Naive thymus-derived CD4-positive, alpha-beta T cell (primary cell): ENCODE results near the gene DVL2. TPM values are rescaled to one million over a fixed set of nuclear protein-coding genes. Genes with fewer than 3 reads are reported as not detected.
A peak's percentile ranks its signal among the peaks of the same experiment; 100 is the strongest.

ENCODE experiments used
- ATAC-seq: fragments of 150-1000 bp; cut with Tn5 transposase; 2 replicates; pipeline ENCODE4 v1.10.0; 2021; ENCODE audit warnings: mild to moderate bottlenecking, moderate library complexity
- CTCF ChIA-PET: fragments of 350-600 bp; sonication (Branson Sonifier 250); formaldehyde crosslinking; loops from one replicate; lab custom pipeline; 2021; ENCODE audit warnings: antibody characterized with exemption; lab: Charles Lee
- POLR2A ChIA-PET: fragments of 350-600 bp; sonication (Branson Sonifier 250); formaldehyde crosslinking; loops from one replicate; lab custom pipeline; 2021; ENCODE audit warnings: antibody characterized with exemption, inconsistent platforms; lab: Charles Lee
- DNase-seq, 9 donors: peaks; one replicate each; pipeline versions ENCODE4 v3.0.0 to v3.0.0-alpha.2; 2020 to 2022; ENCODE audit warnings: mixed read lengths in 1 of 9
- H3K27ac ChIP-seq: one replicate; pipeline ENCODE4 v1.7.0; 2013; ENCODE audit warnings: mild to moderate bottlenecking, low read depth, low read length, moderate library complexity
- H3K27me3 ChIP-seq, 2 donors: one replicate each; pipeline ENCODE4 v1.7.0; 2013; ENCODE audit warnings: low read length in 2 of 2, mild to moderate bottlenecking in 2 of 2, moderate library complexity in 2 of 2; ENCODE audit not compliant: control insufficient read depth in 2 of 2, insufficient read depth in 2 of 2
- H3K36me3 ChIP-seq, 3 experiments: 1 replicate in 2 of 3; 2 replicates in 1 of 3; pipeline ENCODE4 v1.7.0; 2013; ENCODE audit warnings: low read length in 3 of 3, mild to moderate bottlenecking in 3 of 3, moderate library complexity in 1 of 3; ENCODE audit not compliant: insufficient read depth in 3 of 3, control insufficient read depth in 2 of 3
- H3K4me1 ChIP-seq, 2 donors: one replicate each; pipeline ENCODE4 v1.7.0; 2013; ENCODE audit warnings: low read length in 2 of 2, mild to moderate bottlenecking in 2 of 2, moderate library complexity in 1 of 2; ENCODE audit not compliant: control insufficient read depth in 2 of 2, insufficient read depth in 2 of 2
- H3K4me3 ChIP-seq: 2 replicates; pipeline ENCODE4 v1.7.0; 2013; ENCODE audit warnings: mild to moderate bottlenecking, low read length
- H3K9me3 ChIP-seq, 3 experiments: 1 replicate in 2 of 3; 2 replicates in 1 of 3; pipeline ENCODE4 v1.7.0; 2013; ENCODE audit warnings: low read length in 3 of 3; ENCODE audit not compliant: control insufficient read depth in 2 of 3
- H3K27ac Mint-ChIP-seq, 9 donors: one replicate each; pipeline ENCODE4 v1.8.0; 2020 to 2022; ENCODE audit warnings: mixed read lengths in 9 of 9, mild to moderate bottlenecking in 8 of 9, moderate library complexity in 5 of 9, inconsistent platforms in 2 of 9
- H3K27me3 Mint-ChIP-seq, 5 donors: one replicate each; pipeline ENCODE4 v1.8.0; 2021 to 2022; ENCODE audit warnings: mixed read lengths in 5 of 5, mild to moderate bottlenecking in 1 of 5
- H3K36me3 Mint-ChIP-seq, 5 donors: one replicate each; pipeline ENCODE4 v1.8.0; 2020 to 2022; ENCODE audit warnings: mixed read lengths in 5 of 5, mild to moderate bottlenecking in 3 of 5, inconsistent platforms in 1 of 5
- H3K4me1 Mint-ChIP-seq, 7 donors: one replicate each; pipeline ENCODE4 v1.8.0; 2020 to 2022; ENCODE audit warnings: mixed read lengths in 7 of 7, mild to moderate bottlenecking in 3 of 7, inconsistent platforms in 1 of 7
- H3K4me3 Mint-ChIP-seq, 10 donors: one replicate each; pipeline ENCODE4 v1.8.0; 2020 to 2022; ENCODE audit warnings: mild to moderate bottlenecking in 10 of 10, mixed read lengths in 10 of 10, moderate library complexity in 6 of 10, inconsistent platforms in 2 of 10
- H3K9me3 Mint-ChIP-seq, 11 donors: one replicate each; pipeline ENCODE4 v1.8.0; 2020 to 2022; ENCODE audit warnings: mixed read lengths in 11 of 11, mild to moderate bottlenecking in 4 of 11, inconsistent platforms in 1 of 11, moderate library complexity in 1 of 11
- intact Hi-C, 2 donors: fragments of 100-400 bp; cut with micrococcal nuclease; formaldehyde crosslinking; loops; one replicate each; pipeline ENCODE4 v1.15.1; 2023
- polyA plus RNA-seq, 2 donors: library from polyadenylated mRNA; unstranded; fragments of 300-500 nt; fragmentation: Illumina TruSeq; gene quantifications; one replicate each; pipeline ENCODE4 v1.2.3, GENCODE V29; 2021
- total RNA-seq, 6 experiments: library from RNA in 5 of 6; stranded (reverse) in 5 of 6; gene quantifications; 1 replicate in 5 of 6; 2 replicates in 1 of 6; pipeline ENCODE4 v1.2.3 and lab custom pipeline; 2021 to 2026

DVL2 gene
- total and polyA plus RNA-seq, 7 experiments from 2014 or later: 15.1 to 91.5 (median 51.3) TPM

DNA sequence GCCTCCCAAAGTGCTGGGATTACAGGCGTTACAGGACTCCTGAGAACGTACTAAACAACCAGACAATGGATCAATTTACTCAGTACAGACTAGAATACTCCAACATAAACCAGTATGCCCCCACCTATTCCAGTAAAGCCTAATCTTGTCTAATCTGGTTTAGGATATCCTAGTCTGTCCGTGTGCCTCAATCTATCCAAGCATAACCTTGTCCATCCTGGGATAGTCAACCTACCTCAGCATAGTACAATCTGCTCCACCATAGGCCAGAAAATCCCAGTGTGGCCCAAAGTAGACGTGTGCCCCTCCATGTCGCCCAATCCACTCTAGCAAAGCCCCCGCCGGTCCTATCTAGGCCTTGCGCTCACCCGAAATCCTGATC lies 625 bp downstream of the DVL2 start:
- peak overlapping the region; percentile 87 to 98 (median 96) for H3K4me3 Mint-ChIP-seq
- H3K27ac ChIP-seq: peak overlapping the region; percentile 84
- DNase-seq (no peak), ATAC-seq (no peak)
- peaks cover 15 to 20% of the 10 kb centered on the region in 2 donors for H3K4me1 ChIP-seq
- H3K27me3 Mint-ChIP-seq: peaks cover 0 to 2% (median 0%) of the 10 kb centered on the region in 5 donors
- CTCF ChIA-PET: interaction anchor here (1.0 to 1.2 kb wide), 2 partner anchors 12 to 25 kb away, joined by 3 to 5 read pairs; no protein-coding TSS in a partner anchor
- no peaks in the 10 kb centered on the region for H3K27me3 ChIP-seq
- POLR2A ChIA-PET: interaction anchor here (0.8 to 14.4 kb wide), 12 partner anchors 9 to 340 kb away, joined by 3 to 265 read pairs (median 4); partner anchors contain the start of genes ACADVL, ACAP1, CTDNEP1 and DLG4
- H3K4me1 Mint-ChIP-seq: peaks cover 41 to 61% (median 52%) of the 10 kb centered on the region in 7 donors
- peaks cover 0 to 31% (median 10%) of the 10 kb centered on the region in 5 donors for H3K36me3 Mint-ChIP-seq
- H3K9me3 ChIP-seq: no peaks in the 10 kb centered on the region
- intact Hi-C loops: loop anchor here (1.0 to 10.0 kb wide), 6 partner anchors 12 to 1816 kb away; partner anchors contain the start of genes ACADVL (in 1 of the 2), DLG4 (in 1 of the 2), NUP88 (in 1 of the 2) and PER1 (in 1 of the 2)
- H3K27ac Mint-ChIP-seq: peak overlapping the region; percentile 72 to 96 (median 93)
- peak overlapping the region; percentile 71 for H3K4me3 ChIP-seq
- peaks cover 0 to 6% (median 0%) of the 10 kb centered on the region in 11 donors for H3K9me3 Mint-ChIP-seq
- H3K36me3 ChIP-seq: peaks cover 0 to 52% (median 7%) of the 10 kb centered on the region in 3 experiments

DNA sequence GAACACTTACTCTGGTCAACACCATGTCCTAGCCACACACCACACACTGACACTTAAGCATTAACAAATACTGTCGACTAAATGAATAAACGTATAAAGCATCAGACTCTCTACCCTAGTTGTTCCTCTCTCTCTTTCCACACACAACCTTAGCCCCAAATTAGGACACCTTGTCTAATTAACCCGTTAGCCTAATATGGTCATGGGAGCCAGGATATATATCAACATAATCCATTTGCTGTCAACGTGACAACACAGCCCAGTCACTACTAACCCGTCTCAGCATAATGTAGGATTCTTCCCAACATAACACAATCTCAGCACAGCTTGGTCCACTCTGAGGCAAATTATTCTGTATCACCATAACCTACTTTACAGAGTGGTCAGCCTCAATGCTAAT lies 2.2 kb downstream of the DVL2 start:
- ATAC-seq (no peak), DNase-seq (no peak)
- POLR2A ChIA-PET: interaction anchor here (0.5 to 14.4 kb wide), 3 partner anchors 13 to 426 kb away, joined by 3 to 265 read pairs (median 4); partner anchors contain the start of genes ACADVL and DLG4
- peak overlapping the region; percentile 2 to 98 (median 53) for H3K4me3 Mint-ChIP-seq
- Histone ChIP-seq H3K27ac (no peak overlapping the region), H3K27me3 (no peaks in the 10 kb centered on the region), H3K4me3 (no peak overlapping the region), H3K9me3 (no peaks in the 10 kb centered on the region), H3K36me3 (peaks cover 0 to 66% (median 8%) of the 10 kb centered on the region in 3 experiments), H3K4me1 (peaks cover 15 to 16% of the 10 kb centered on the region in 2 donors)
- peaks cover 0 to 2% (median 0%) of the 10 kb centered on the region in 5 donors for H3K27me3 Mint-ChIP-seq
- CTCF ChIA-PET: no interaction called here
- peaks cover 0 to 6% (median 0%) of the 10 kb centered on the region in 11 donors for H3K9me3 Mint-ChIP-seq
- intact Hi-C loops: loop anchor here in 1 of 2 donors (5.0 to 10.0 kb wide), 2 partner anchors 923 to 1815 kb away; partner anchors contain the start of genes NUP88 and PER1
- H3K27ac Mint-ChIP-seq: peak overlapping the region in 1 of 9 donors; percentile 50
- peaks cover 4 to 39% (median 8%) of the 10 kb centered on the region in 5 donors for H3K36me3 Mint-ChIP-seq
- H3K4me1 Mint-ChIP-seq: peaks cover 38 to 57% (median 53%) of the 10 kb centered on the region in 7 donors

DNA sequence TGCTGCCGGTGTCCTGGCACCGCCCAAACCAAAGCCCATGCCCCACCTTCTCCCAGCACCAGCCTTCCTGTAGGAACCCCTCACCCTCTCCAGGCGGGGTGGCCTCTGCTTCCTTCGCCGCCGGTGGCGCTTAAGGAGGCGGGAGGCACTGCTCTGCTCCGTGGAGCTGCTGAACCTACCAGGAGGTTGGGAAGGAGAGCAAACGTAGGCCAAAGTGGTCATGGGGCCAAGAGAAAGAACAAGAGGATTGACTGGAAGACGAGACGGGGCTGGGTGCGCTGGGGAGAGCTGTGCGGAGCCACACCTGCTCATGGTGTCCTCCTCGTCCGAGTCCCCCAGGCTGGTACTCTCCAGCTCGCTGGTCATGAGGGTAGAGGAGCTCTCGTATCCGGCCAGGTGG lies 4.8 kb downstream of the DVL2 start:
- H3K27me3 Mint-ChIP-seq: peaks cover 0 to 2% (median 0%) of the 10 kb centered on the region in 5 donors
- peaks cover 3 to 24% (median 4%) of the 10 kb centered on the region in 5 donors for H3K36me3 Mint-ChIP-seq
- no peak overlapping the region for H3K4me3 Mint-ChIP-seq
- DNase-seq (no peak), ATAC-seq (no peak)
- CTCF ChIA-PET: no interaction called here
- Histone ChIP-seq H3K27me3 (no peaks in the 10 kb centered on the region), H3K9me3 (no peaks in the 10 kb centered on the region), H3K4me3 (no peak overlapping the region), H3K4me1 (peaks cover 5% of the 10 kb centered on the region in 2 donors), H3K36me3 (peaks cover 0 to 69% (median 14%) of the 10 kb centered on the region in 3 experiments), H3K27ac (no peak overlapping the region)
- peaks cover 19 to 36% (median 29%) of the 10 kb centered on the region in 7 donors for H3K4me1 Mint-ChIP-seq
- peaks cover 0 to 2% (median 0%) of the 10 kb centered on the region in 11 donors for H3K9me3 Mint-ChIP-seq
- no peak overlapping the region for H3K27ac Mint-ChIP-seq
- intact Hi-C loops: no loop called here
- POLR2A ChIA-PET: interaction anchor here (1.1 to 14.4 kb wide), 2 partner anchors 10 to 11 kb away, joined by 3 to 265 read pairs; partner anchors contain the start of genes ACADVL and DLG4

DNA sequence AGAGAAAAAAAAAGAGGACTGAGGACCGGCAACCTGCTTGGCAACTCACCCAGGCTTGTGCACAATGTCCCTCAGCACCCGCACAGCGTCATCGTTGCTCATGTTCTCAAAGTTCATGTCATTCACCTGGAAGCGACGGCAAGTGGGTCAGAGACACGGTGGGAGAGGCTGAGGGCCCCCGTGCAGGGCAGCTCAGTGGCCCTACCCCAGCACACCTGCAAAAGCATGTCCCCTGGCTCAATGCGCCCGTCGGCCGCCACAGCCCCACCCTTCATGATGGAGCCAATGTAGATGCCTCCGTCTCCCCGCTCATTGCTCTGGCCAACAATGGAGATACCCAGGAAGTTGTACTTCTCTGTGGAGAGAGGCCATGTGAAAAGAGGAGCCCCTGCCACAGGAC lies 5.4 kb downstream of the DVL2 start:
- Histone ChIP-seq H3K27ac (no peak overlapping the region), H3K4me3 (no peak overlapping the region), H3K9me3 (no peaks in the 10 kb centered on the region), H3K4me1 (peaks cover 5% of the 10 kb centered on the region in 2 donors), H3K27me3 (no peaks in the 10 kb centered on the region), H3K36me3 (peaks cover 2 to 72% (median 14%) of the 10 kb centered on the region in 3 experiments)
- peaks cover 17 to 33% (median 26%) of the 10 kb centered on the region in 7 donors for H3K4me1 Mint-ChIP-seq
- CTCF ChIA-PET: no interaction called here
- intact Hi-C loops: no loop called here
- no peaks in the 10 kb centered on the region for H3K9me3 Mint-ChIP-seq
- no peak for DNase-seq
- no peak overlapping the region for H3K4me3 Mint-ChIP-seq
- peaks cover 3 to 26% (median 6%) of the 10 kb centered on the region in 5 donors for H3K36me3 Mint-ChIP-seq
- ATAC-seq: no peak
- POLR2A ChIA-PET: interaction anchor here (1.3 kb wide), 1 partner anchor 10 kb away, joined by 8 read pairs; the partner anchor contains the start of genes ACADVL and DLG4
- H3K27me3 Mint-ChIP-seq: no peaks in the 10 kb centered on the region
- no peak overlapping the region for H3K27ac Mint-ChIP-seq

DNA sequence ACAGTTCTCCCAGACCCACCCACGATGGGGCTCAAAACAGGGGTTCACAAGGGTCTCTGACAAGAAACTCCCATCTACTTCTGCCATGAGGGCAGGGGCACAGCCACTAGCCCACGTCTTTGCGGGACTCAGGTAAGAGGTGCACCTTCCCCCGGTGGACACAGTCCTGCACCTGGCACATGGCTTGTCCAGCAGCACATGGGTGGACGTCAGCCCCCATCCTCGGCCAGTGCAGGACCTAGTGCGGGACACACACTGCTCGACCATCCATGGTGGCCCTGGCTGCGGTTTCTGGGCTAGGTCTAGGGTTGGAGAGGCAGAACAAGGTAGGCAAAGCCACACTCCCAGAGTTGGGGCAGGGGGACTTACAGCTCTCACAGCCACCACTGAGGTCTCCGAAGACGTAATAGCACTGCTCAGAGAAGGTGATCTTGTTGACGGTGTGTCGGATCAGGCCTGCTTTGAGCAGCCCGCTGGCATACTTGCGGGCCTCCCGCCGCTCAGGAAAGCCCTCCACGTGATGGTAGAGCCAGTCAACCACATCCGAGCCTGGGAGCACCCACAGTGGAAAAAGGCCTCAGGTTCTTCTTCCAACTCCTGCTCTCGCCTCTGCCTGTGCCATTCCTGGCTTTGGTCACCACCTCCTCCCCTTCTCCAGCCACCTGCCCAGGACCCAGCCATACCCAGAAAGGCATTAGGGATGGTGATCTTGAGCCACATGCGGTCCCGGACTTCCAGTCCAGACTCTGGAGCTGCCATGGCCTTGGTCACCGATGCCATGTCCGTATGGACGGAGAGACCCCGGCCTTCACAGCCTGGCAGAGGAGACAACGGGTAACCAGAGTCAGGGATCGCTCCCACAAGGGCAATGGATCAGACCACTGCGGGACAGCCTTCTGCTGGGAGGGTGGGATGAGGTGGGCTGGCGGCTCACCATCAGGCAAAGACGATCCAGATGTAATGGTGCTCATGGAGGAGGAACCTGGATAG lies 7.3 kb downstream of the DVL2 start:
- ChIA-PET CTCF (no interaction called here), POLR2A (no interaction called here)
- H3K27ac ChIP-seq: no peak overlapping the region
- H3K9me3 ChIP-seq: no peaks in the 10 kb centered on the region
- Mint-ChIP-seq H3K4me3 (no peak overlapping the region), H3K4me1 (peaks cover 4 to 16% (median 10%) of the 10 kb centered on the region in 7 donors), H3K27ac (no peak overlapping the region), H3K36me3 (peaks cover 3 to 31% (median 5%) of the 10 kb centered on the region in 5 donors), H3K27me3 (no peaks in the 10 kb centered on the region), H3K9me3 (no peaks in the 10 kb centered on the region)
- DNase-seq (no peak), ATAC-seq (no peak)
- H3K4me3 ChIP-seq: no peak overlapping the region
- H3K4me1 ChIP-seq: no peaks in the 10 kb centered on the region
- H3K36me3 ChIP-seq: peaks cover 4 to 89% (median 14%) of the 10 kb centered on the region in 3 experiments
- intact Hi-C loops: no loop called here
- H3K27me3 ChIP-seq: no peaks in the 10 kb centered on the region

DNA sequence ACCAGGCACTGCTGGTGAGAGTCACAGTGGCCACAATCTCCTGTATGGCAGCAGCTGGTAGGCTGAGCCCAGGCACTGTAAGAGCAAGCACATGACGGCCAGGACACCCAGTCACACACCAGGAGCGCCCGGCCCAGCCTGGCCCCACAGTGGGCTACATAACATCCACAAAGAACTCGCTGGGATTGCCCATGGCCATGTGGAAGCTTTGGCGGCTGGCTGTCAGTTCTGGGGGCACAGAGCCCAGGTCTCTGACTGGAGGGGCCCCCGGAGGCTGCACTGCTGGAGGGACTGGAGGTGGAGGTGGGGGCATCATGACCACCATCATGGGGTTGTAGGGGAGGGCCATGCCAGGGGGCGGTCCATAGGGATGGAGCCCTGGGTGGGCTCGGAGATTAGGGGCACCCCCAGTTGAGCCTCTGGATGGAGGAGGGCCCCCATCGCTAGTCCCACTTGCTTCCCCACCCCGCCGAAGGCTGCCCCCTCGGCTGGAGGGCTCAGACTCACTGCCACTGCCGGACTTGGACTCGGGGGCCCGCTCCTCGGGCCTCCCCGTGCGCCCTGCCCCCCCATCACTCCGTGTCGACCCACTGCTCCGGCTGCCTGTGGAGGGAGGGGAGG lies 8.5 kb downstream of the DVL2 start:
- no peak overlapping the region for H3K4me3 Mint-ChIP-seq
- no peak for DNase-seq
- POLR2A ChIA-PET: interaction anchor here (13.7 kb wide), 1 partner anchor 11 kb away, joined by 265 read pairs; the partner anchor contains the start of genes DVL2, GABARAP and PHF23

More for the DNA sequence above, 8.5 kb downstream of the DVL2 start:
- Mint-ChIP-seq H3K4me1 (peaks cover 6 to 16% (median 10%) of the 10 kb centered on the region in 7 donors), H3K27ac (peak overlapping the region in 1 of 9 donors; percentile 45), H3K9me3 (no peaks in the 10 kb centered on the region), H3K36me3 (peaks cover 3 to 30% (median 4%) of the 10 kb centered on the region in 5 donors), H3K27me3 (no peaks in the 10 kb centered on the region)
- CTCF ChIA-PET: no interaction called here
- ATAC-seq: no peak
- intact Hi-C loops: no loop called here
- Histone ChIP-seq H3K4me1 (peaks cover 0 to 4% of the 10 kb centered on the region in 2 donors), H3K36me3 (peaks cover 4 to 87% (median 14%) of the 10 kb centered on the region in 3 experiments), H3K27me3 (no peaks in the 10 kb centered on the region), H3K9me3 (no peaks in the 10 kb centered on the region), H3K27ac (no peak overlapping the region), H3K4me3 (no peak overlapping the region)
